CD4-positive, alpha-beta T cell treated with Interferon gamma for 1 hour (primary cell): Measurements from ENCODE around the gene DDX27.

Experiments
- DNase-seq: peaks from one replicate; pipeline ENCODE4 v3.0.0-alpha.2; 2020

The DDX27 gene

GRCh38 chr20:49291200-49291599, 72.0 kb downstream of the DDX27 start:
- no peak for DNase-seq

DNA sequence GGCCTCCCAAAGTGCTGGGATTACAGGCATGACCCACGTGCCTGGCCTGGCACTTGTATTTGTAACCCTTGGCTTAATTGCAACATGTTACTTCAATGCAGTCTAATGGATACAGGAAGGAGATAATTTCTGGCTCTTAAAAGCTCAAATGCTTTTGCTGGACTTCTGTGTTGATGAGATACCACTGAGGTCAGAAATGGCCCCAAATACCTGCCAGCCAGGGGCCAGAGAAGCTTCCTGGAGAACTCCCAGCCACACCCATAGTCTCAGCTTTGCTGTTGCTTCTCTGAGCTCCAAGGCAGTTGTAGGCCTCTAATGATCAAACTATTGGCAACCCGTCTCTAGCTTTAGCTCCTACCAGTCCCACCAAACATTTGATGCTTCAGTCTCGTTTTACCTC, 72.8 kb downstream of the DDX27 start:
- DNase-seq: no peak

DNA sequence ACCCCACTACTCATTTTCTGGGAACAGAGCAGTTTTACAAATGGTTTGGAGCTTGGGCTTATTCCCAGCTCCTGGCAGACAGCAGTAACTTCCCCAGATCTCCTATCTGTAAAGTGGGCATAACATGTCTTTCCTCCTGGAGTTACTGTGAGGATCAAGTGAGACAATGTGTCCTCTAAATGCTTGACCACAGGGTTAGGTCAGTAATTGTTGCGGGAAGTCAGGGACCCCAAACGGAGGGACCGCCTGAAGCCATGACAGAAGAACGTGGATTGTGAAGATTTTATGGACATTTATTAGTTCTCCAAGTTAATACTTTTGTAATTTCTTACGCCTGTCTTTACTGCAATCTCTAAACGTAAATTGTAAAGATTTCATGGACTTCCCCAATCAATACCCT, 73.9 kb downstream of the DDX27 start:
- DNase-seq: no peak
